ENCODE data around the gene RAB11FIP4.

RAB11FIP4 gene

DNA sequence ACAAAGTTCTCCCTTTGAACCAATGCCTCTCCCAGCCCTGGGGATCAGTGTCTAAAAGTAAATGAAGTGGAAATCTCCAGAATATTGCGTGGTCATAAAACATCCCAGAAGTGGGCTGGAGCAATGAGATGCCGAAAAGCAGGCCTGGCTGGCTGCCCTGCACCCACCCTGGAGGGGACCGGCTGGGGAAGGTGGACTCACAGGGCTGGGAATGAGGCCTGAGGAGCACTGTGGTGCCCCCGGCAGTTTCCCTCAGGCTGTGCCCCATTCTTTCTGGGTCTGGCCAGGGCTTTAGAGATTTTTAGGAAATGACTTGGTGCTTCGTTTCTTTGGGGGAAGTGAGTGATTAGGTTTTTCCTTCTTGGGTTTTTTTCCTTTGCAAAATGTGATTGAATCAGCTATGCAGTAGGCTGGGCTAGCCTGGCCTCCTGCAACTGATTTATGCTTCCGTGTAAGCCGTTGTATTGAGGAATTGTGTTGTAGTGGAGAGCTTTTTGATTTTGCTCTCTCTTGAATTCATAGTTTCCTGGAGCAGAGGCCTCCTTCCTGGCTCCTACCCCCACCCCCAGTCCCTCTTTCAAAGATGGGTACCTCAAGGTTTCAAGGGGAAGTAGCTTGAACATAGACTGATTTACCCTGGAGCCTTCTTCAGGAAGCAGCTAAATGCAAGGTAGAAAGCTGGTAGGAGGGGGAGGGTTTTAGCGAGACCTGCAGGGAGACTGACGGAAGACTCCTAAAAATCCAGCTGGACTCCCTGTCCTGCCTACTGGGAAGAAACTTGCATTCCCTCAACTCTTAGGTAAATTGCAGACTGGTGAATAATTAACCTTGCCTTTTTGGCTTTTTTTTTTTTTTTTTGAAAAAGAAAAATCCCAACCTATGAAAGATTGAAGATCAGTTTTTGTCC is 170.2 kb downstream of the RAB11FIP4 start:
- DNase-seq: no peak

GRCh38 chr17:31562376-31562840 is 170.9 kb downstream of the RAB11FIP4 start:
- no peak for DNase-seq

DNA sequence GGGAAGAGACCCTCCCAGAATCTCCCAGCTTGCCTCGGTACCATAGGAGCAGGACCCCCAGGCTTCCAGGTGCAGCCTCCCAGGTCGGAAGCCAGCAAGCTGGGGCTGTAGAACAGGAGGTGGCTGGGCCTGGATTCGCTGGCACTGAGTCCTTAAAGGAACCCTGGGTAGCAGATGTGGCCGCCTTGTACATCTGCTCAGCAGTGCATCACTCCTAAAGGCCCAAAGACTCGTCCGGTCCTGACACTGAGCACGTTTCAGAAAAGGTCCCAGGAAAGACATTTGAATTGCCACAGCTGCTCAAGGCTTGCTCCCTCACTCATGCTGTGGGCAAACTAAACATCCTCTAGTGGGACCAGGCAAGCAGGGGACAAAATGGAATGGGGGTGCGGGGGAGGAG is 172.8 kb downstream of the RAB11FIP4 start:
- DNase-seq: no peak

GRCh38 chr17:31564883-31565301 is 173.4 kb downstream of the RAB11FIP4 start:
- no peak for DNase-seq

DNA sequence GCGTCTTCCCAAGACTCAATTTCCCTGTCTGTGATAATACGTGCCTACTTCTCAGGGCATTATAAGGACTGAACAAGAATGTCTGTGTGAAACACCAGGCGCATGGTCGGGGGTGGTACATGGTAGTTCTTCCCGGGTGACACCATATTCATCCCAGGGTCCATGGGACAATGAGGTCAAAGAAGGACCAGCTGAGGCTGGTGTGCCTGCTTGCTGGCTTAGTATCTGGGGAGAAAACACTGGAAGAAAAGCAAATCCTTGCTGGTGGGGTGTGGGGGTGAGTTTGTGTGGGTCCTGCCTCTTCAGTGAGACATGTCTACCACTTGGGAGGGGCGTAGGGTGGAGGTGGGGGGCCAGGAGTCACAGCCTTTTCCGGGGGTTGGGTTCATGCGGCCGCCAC is 174.2 kb downstream of the RAB11FIP4 start:
- DNase-seq: no peak

- no peak for DNase-seq
Observed at GRCh38 chr17:31566247-31566991, 174.9 kb downstream of the RAB11FIP4 start.

GRCh38 chr17:31566992-31567373 is 175.5 kb downstream of the RAB11FIP4 start:
- DNase-seq: no peak

GRCh38 chr17:31568121-31568520 is 176.6 kb downstream of the RAB11FIP4 start:
- peak in 4 of 56 donors; percentile 2 to 19 (median 15) for DNase-seq

GRCh38 chr17:31568539-31568938 is 177.1 kb downstream of the RAB11FIP4 start:
- DNase-seq: no peak

DNA sequence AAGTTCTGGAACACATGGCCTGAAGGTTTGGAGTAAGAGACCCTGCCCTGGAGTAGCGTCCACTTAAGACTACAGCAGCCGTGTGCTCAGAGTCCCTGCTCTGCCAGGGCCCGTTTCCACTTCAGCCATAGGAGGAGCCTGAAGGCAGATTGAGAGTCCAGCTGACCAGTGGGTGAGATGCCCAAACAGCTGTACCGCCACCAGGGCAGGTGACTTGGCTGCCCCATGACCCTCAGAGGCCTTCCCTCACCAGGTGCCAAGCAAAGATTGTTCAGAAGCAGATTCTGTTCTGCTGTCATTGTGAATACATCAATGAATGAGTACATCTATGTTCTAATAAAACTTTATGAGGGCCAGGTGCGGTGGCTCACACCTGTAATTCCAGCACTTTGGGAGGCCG is 178.8 kb downstream of the RAB11FIP4 start:
- no peak for DNase-seq

GRCh38 chr17:31570951-31571892 is 179.7 kb downstream of the RAB11FIP4 start:
- no peak for DNase-seq

DNA sequence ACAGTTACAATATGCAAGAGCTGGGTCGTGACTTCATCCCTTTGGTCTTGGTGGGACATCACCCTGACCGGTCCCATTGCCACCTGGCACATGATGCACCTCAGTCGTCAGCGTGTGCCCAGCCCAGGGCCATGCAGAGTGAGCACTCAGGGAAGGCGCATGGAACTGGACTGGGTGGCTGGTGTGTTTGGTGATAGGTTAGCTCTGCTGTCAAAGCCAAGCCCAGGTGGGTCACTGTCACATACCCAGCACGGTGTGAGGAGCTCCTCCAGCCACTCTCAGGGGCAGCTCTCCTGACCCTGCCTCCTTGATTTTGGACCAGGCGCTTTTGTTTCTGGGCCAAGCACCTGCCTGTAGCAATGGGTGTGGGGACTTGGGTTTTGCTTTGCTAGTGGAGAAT is 180.9 kb downstream of the RAB11FIP4 start:
- no peak for DNase-seq

- DNase-seq: no peak
Observed at GRCh38 chr17:31573047-31573446, 181.6 kb downstream of the RAB11FIP4 start.

DNA sequence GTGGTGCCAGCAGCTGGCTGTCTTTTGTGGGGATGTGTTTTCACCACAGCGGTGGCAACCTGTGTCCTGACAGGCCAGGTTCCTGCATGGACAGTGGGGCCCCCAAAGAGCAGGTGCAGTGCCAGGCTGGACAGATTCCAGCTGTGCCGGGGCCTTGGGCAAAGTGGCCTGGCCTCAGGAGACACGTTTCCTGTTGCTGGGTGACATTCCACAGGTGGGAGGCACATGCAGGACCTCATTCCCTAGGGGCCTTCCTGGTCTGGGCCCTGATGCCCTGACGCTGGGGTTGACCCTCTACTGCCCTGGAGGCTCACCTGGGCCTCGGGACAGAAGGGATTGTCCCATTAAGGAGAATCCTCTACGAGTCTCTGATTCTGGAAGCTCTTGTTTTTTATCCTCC is 182.4 kb downstream of the RAB11FIP4 start:
- DNase-seq: no peak

DNA sequence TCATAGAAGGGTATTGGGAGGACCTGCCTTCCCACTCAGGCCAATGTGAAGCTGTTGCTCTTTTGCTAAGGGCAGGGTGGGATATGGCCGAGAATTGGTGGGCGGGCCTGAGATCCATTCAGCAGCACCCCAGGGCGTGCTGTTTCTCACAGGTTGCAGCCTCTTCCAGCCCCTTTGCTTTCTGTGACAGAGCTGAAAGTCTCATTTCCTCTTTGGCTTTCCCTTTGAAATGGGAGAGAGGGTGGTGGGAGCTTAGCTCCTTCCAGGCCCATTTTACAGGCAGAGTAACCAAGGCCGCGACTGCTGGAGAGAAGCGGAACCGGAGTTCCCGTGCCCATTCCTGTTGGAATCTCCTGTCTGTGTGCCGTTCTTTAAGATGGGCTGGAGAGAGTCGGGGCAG is 183.0 kb downstream of the RAB11FIP4 start:
- no peak for DNase-seq

DNA sequence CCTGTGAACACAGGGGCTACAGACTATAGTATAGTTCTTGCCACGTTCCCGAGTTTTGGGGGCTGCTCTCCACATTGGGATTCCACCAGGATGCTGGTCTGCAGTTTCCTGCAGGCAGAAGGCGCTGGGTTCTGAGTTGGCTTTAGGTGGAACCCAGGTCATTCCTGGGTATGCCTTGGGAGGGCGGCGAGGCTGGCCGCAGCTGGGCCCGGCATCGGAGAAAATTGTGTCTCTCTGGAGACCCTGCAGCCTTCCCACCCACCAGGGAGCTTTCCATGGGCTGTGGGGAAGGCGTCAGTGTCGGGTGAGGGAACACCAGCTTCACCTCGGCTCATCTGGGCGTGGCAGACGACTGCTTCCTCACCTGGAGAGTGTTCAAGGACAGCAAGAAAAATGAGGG is 183.6 kb downstream of the RAB11FIP4 start:
- DNase-seq: no peak

- no peak for DNase-seq
Observed at GRCh38 chr17:31579265-31579664, 187.8 kb downstream of the RAB11FIP4 start.

DNA sequence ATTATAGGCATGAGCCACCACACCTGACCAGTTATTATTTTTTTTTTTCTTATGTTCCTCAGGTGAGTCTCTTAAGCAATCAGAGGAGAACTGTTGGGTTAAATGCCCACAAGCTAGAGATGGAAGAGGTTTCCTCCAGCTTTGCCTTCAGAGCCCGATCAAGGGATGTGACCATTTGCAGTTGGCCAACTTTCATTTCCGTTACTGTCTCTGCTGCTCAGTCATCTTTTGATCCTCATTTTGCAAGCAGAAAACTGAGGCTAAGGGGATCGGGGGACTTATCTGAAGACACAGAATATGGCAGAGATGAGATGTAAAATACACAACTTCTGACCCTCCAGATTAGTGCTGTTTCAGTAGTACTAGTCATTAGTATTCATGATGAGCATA is 188.8 kb downstream of the RAB11FIP4 start:
- DNase-seq: no peak

GRCh38 chr17:31580706-31581490 is 189.4 kb downstream of the RAB11FIP4 start:
- peak in 47 of 56 donors; percentile 11 to 77 (median 48) for DNase-seq

GRCh38 chr17:31581491-31581890 is 190.0 kb downstream of the RAB11FIP4 start:
- DNase-seq: peak in 7 of 56 donors; percentile 13 to 62 (median 58)
